ENCODE measurements around the gene KIF18A. TPM values are rescaled to one million over a fixed set of nuclear protein-coding genes. Genes with fewer than 3 reads are reported as not detected.

The KIF18A gene
- total and polyA plus RNA-seq, 9 of the 15 experiments (the other 6 are each of a cell fraction or from before 2014, with no cell fraction given) = 15.1 to 36.1 (median 24.3) TPM

DNA sequence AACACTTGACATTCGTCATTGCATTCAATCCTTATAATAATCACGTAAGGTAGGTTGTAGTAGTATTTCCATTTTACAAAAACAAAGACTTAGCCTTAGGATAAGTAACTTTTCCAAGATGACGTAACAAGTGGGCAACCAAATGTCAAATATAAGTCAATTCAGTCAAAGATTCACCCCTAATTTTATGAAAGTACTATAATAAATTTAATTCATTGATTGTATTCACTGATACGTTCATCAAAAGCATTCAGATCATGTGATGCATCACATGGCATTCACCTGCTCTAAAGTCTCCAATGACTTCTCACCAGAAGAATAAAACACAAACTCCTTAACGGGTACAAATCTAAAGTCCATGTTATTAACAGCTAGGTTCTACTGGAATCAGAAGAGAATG lies 2.1 kb downstream of the KIF18A start (continued):
- TF ChIP-seq, protein P1, sequence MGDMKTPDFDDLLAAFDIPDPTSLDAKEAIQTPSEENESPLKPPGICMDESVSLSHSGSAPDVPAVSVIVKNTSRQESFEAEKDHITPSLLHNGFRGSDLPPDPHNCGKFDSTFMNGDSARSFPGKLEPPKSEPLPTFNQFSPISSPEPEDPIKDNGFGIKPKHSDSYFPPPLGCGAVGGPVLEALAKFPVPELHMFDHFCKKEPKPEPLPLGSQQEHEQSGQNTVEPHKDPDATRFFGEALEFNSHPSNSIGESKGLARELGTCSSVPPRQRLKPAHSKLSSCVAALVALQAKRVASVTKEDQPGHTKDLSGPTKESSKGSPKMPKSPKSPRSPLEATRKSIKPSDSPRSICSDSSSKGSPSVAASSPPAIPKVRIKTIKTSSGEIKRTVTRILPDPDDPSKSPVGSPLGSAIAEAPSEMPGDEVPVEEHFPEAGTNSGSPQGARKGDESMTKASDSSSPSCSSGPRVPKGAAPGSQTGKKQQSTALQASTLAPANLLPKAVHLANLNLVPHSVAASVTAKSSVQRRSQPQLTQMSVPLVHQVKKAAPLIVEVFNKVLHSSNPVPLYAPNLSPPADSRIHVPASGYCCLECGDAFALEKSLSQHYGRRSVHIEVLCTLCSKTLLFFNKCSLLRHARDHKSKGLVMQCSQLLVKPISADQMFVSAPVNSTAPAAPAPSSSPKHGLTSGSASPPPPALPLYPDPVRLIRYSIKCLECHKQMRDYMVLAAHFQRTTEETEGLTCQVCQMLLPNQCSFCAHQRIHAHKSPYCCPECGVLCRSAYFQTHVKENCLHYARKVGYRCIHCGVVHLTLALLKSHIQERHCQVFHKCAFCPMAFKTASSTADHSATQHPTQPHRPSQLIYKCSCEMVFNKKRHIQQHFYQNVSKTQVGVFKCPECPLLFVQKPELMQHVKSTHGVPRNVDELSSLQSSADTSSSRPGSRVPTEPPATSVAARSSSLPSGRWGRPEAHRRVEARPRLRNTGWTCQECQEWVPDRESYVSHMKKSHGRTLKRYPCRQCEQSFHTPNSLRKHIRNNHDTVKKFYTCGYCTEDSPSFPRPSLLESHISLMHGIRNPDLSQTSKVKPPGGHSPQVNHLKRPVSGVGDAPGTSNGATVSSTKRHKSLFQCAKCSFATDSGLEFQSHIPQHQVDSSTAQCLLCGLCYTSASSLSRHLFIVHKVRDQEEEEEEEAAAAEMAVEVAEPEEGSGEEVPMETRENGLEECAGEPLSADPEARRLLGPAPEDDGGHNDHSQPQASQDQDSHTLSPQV (IDR thresholded peaks at IDR 0.05) = no peak
- TF ChIP-seq TEAD4 (IDR thresholded peaks at IDR 0.05; ENCODE audit: low read length) (no peak), TEAD4 (CRISPR knock-in tag; IDR thresholded peaks at IDR 0.05; ENCODE audit: borderline replicate concordance) (no peak), RAD51 (IDR thresholded peaks at IDR 0.05; ENCODE audit: borderline replicate concordance, low read depth) (peak; percentile 92), POU5F1 (IDR thresholded peaks at IDR 0.05; ENCODE audit: borderline replicate concordance, low read depth, low read length, partially characterized antibody) (no peak), FOXM1 (IDR thresholded peaks at IDR 0.05; ENCODE audit: low read depth) (no peak), FOXM1 (CRISPR knock-in tag; IDR thresholded peaks at IDR 0.05; ENCODE audit: low read depth) (no peak), CBFB (CRISPR knock-in tag; IDR thresholded peaks at IDR 0.05) (no peak), ATF1 (CRISPR knock-in tag; IDR thresholded peaks at IDR 0.05) (no peak), ATF1 (tag; IDR thresholded peaks at IDR 0.05) (0 out of 2 replicates have a peak, but pooled peaks have one; percentile 18), SAFB2 (IDR thresholded peaks at IDR 0.05; ENCODE audit: borderline replicate concordance, low read depth, low read length, severe bottlenecking) (no peak), ZFP30 (CRISPR knock-in tag; IDR thresholded peaks at IDR 0.05; ENCODE audit: borderline replicate concordance) (no peak), ZNF785 (CRISPR knock-in tag; IDR thresholded peaks at IDR 0.05) (no peak)
- TF ChIP-seq, protein P2, sequence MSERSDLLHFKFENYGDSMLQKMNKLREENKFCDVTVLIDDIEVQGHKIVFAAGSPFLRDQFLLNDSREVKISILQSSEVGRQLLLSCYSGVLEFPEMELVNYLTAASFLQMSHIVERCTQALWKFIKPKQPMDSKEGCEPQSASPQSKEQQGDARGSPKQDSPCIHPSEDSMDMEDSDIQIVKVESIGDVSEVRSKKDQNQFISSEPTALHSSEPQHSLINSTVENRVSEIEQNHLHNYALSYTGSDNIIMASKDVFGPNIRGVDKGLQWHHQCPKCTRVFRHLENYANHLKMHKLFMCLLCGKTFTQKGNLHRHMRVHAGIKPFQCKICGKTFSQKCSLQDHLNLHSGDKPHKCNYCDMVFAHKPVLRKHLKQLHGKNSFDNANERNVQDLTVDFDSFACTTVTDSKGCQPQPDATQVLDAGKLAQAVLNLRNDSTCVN (CRISPR knock-in tag; IDR thresholded peaks at IDR 0.05) = no peak
- TF ChIP-seq, protein P3, sequence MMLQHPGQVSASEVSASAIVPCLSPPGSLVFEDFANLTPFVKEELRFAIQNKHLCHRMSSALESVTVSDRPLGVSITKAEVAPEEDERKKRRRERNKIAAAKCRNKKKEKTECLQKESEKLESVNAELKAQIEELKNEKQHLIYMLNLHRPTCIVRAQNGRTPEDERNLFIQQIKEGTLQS (IDR thresholded peaks at IDR 0.05) = peak; percentile 68
- TF ChIP-seq, protein P3 (CRISPR knock-in tag; conservative IDR thresholded peaks at IDR 0.05) = no peak
- TF ChIP-seq, protein P4, sequence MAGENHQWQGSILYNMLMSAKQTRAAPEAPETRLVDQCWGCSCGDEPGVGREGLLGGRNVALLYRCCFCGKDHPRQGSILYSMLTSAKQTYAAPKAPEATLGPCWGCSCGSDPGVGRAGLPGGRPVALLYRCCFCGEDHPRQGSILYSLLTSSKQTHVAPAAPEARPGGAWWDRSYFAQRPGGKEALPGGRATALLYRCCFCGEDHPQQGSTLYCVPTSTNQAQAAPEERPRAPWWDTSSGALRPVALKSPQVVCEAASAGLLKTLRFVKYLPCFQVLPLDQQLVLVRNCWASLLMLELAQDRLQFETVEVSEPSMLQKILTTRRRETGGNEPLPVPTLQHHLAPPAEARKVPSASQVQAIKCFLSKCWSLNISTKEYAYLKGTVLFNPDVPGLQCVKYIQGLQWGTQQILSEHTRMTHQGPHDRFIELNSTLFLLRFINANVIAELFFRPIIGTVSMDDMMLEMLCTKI (IDR thresholded peaks at IDR 0.05; ENCODE audit: partially characterized antibody) = no peak

Measured in K562 (cell line).